HEK293 (cell line): ENCODE measurements around the gene KBTBD4.

Source experiments
- BCL11B ChIP-seq: fragments of 450-650 bp; formaldehyde crosslinking; IDR thresholded peaks from 2 replicates; pipeline ENCODE4 v1.5.1; 2016; ENCODE audit warnings: low read depth, missing biosample characterization, missing genetic modification characterization
- KLF17 ChIP-seq: fragments of 450-650 bp; formaldehyde crosslinking; IDR thresholded peaks from 2 replicates; pipeline ENCODE4 v1.5.1; 2016; ENCODE audit warnings: missing biosample characterization, missing genetic modification characterization
- KLF7 ChIP-seq: fragments of 450-650 bp; formaldehyde crosslinking; IDR thresholded peaks from 2 replicates; pipeline ENCODE4 v1.5.1; 2016; ENCODE audit warnings: missing biosample characterization, missing genetic modification characterization, borderline replicate concordance
- OVOL3 ChIP-seq: fragments of 450-650 bp; formaldehyde crosslinking; IDR thresholded peaks from 2 replicates; pipeline ENCODE4 v1.5.1; 2016; ENCODE audit warnings: missing biosample characterization, missing genetic modification characterization
- PATZ1 ChIP-seq: fragments of 450-650 bp; formaldehyde crosslinking; IDR thresholded peaks from 2 replicates; pipeline ENCODE4 v1.5.1; 2016; ENCODE audit warnings: missing biosample characterization, missing genetic modification characterization
- SP7 ChIP-seq: fragments of 450-650 bp; formaldehyde crosslinking; IDR thresholded peaks from 2 replicates; pipeline ENCODE4 v1.5.1; 2016; ENCODE audit warnings: missing biosample characterization, missing genetic modification characterization
- ZBTB44 ChIP-seq: fragments of 450-650 bp; IDR thresholded peaks from 2 replicates; pipeline ENCODE4 v1.5.1; 2018; ENCODE audit warnings: missing biosample characterization, mild to moderate bottlenecking, missing genetic modification characterization
- ZBTB8A ChIP-seq: fragments of 450-650 bp; formaldehyde crosslinking; IDR thresholded peaks from 2 replicates; pipeline ENCODE4 v1.5.1; 2016; ENCODE audit warnings: missing biosample characterization, missing genetic modification characterization
- ZEB2 ChIP-seq: fragments of 450-650 bp; formaldehyde crosslinking; IDR thresholded peaks from 2 replicates; pipeline ENCODE4 v1.5.1; 2016; ENCODE audit warnings: missing biosample characterization, missing genetic modification characterization
- ZNF10 ChIP-seq: fragments of 450-650 bp; formaldehyde crosslinking; IDR thresholded peaks from 2 replicates; pipeline ENCODE4 v1.5.1; 2017; ENCODE audit warnings: missing biosample characterization, missing genetic modification characterization
- ZNF132 ChIP-seq: fragments of 450-650 bp; formaldehyde crosslinking; IDR thresholded peaks from 2 replicates; pipeline ENCODE4 v1.5.1; 2017; ENCODE audit warnings: missing biosample characterization, missing genetic modification characterization, borderline replicate concordance
- ZNF133 ChIP-seq: fragments of 450-650 bp; formaldehyde crosslinking; IDR thresholded peaks from 2 replicates; pipeline ENCODE4 v1.5.1; 2016; ENCODE audit warnings: missing biosample characterization, missing genetic modification characterization
- ZNF148 ChIP-seq: fragments of 450-650 bp; formaldehyde crosslinking; IDR thresholded peaks from 2 replicates; pipeline ENCODE4 v1.5.0; 2017; ENCODE audit warnings: missing biosample characterization, missing genetic modification characterization, borderline replicate concordance
- ZNF214 ChIP-seq: fragments of 450-650 bp; formaldehyde crosslinking; IDR thresholded peaks from 2 replicates; pipeline ENCODE4 v1.5.1; 2017; ENCODE audit warnings: missing biosample characterization, mild to moderate bottlenecking, missing genetic modification characterization, borderline replicate concordance
- ZNF335 ChIP-seq: fragments of 450-650 bp; formaldehyde crosslinking; conservative IDR thresholded peaks from 2 replicates; pipeline ENCODE4 v1.5.1; 2016; ENCODE audit warnings: missing biosample characterization, missing genetic modification characterization
- ZNF341 ChIP-seq: fragments of 450-650 bp; formaldehyde crosslinking; IDR thresholded peaks from 2 replicates; pipeline ENCODE4; 2016; ENCODE audit warnings: low read depth, missing biosample characterization, missing genetic modification characterization
- ZNF423 ChIP-seq: fragments of 450-650 bp; formaldehyde crosslinking; IDR thresholded peaks from 2 replicates; pipeline ENCODE4 v1.5.1; 2016; ENCODE audit warnings: missing biosample characterization, missing genetic modification characterization
- ZNF560 ChIP-seq: fragments of 450-650 bp; formaldehyde crosslinking; IDR thresholded peaks from 2 replicates; pipeline ENCODE4 v1.5.1; 2017; ENCODE audit warnings: missing biosample characterization, missing genetic modification characterization, borderline replicate concordance
- ZNF843 ChIP-seq: fragments of 450-650 bp; formaldehyde crosslinking; IDR thresholded peaks from 2 replicates; pipeline ENCODE4 v1.5.1; 2016; ENCODE audit warnings: missing biosample characterization, missing genetic modification characterization
- ZXDB ChIP-seq: fragments of 450-650 bp; formaldehyde crosslinking; IDR thresholded peaks from 2 replicates; pipeline ENCODE4 v1.5.1; 2016; ENCODE audit warnings: missing biosample characterization, missing genetic modification characterization
- TF ChIP-seq, protein P1 (sequence below): fragments of 450-650 bp; formaldehyde crosslinking; IDR thresholded peaks from 2 replicates; pipeline ENCODE4 v1.5.1; 2017; ENCODE audit warnings: missing biosample characterization, missing genetic modification characterization
- TF ChIP-seq, protein P2 (sequence below): fragments of 450-650 bp; formaldehyde crosslinking; IDR thresholded peaks from 2 replicates; pipeline ENCODE4 v1.5.1; 2016; ENCODE audit warnings: missing biosample characterization, missing genetic modification characterization
- TF ChIP-seq, protein P3 (sequence below): fragments of 450-650 bp; formaldehyde crosslinking; IDR thresholded peaks from 2 replicates; pipeline ENCODE4 v1.5.1; 2016; ENCODE audit warnings: missing biosample characterization, missing genetic modification characterization

Gene KBTBD4

GRCh38 chr11:47572715-47573255 is 6.0 kb downstream of the KBTBD4 start (continued):
- TF ChIP-seq, protein P1, sequence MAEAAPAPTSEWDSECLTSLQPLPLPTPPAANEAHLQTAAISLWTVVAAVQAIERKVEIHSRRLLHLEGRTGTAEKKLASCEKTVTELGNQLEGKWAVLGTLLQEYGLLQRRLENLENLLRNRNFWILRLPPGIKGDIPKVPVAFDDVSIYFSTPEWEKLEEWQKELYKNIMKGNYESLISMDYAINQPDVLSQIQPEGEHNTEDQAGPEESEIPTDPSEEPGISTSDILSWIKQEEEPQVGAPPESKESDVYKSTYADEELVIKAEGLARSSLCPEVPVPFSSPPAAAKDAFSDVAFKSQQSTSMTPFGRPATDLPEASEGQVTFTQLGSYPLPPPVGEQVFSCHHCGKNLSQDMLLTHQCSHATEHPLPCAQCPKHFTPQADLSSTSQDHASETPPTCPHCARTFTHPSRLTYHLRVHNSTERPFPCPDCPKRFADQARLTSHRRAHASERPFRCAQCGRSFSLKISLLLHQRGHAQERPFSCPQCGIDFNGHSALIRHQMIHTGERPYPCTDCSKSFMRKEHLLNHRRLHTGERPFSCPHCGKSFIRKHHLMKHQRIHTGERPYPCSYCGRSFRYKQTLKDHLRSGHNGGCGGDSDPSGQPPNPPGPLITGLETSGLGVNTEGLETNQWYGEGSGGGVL: peak; percentile 94
- TF ChIP-seq, protein P2, sequence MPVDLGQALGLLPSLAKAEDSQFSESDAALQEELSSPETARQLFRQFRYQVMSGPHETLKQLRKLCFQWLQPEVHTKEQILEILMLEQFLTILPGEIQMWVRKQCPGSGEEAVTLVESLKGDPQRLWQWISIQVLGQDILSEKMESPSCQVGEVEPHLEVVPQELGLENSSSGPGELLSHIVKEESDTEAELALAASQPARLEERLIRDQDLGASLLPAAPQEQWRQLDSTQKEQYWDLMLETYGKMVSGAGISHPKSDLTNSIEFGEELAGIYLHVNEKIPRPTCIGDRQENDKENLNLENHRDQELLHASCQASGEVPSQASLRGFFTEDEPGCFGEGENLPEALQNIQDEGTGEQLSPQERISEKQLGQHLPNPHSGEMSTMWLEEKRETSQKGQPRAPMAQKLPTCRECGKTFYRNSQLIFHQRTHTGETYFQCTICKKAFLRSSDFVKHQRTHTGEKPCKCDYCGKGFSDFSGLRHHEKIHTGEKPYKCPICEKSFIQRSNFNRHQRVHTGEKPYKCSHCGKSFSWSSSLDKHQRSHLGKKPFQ (tag by site-specific recombination): 0 out of 2 replicates have a peak, but pooled peaks have one; percentile 26
- TF ChIP-seq ZNF133 (tag by site-specific recombination) (no peak), PATZ1 (peak; percentile 68; the same call in 1 of the 2 replicates), ZNF10 (tag by site-specific recombination) (no peak), ZNF132 (tag by site-specific recombination) (no peak), ZNF423 (tag by site-specific recombination) (peak; percentile 38; the same call in 1 of the 2 replicates), KLF17 (tag by site-specific recombination) (peak; percentile 39; the same call in 1 of the 2 replicates), ZEB2 (tag by site-specific recombination) (peak; percentile 72), BCL11B (tag by site-specific recombination) (no peak), ZBTB44 (no peak), ZNF335 (tag by site-specific recombination) (peak; percentile 74), ZNF843 (peak; percentile 32; the same call in 1 of the 2 replicates), ZNF214 (tag by site-specific recombination) (no peak), ZNF560 (tag by site-specific recombination) (no peak), ZBTB8A (tag by site-specific recombination) (peak; percentile 69), OVOL3 (tag by site-specific recombination) (0 out of 2 replicates have a peak, but pooled peaks have one; percentile 34), KLF7 (tag by site-specific recombination) (no peak), ZNF341 (tag by site-specific recombination) (peak; percentile 94), ZNF148 (tag by site-specific recombination) (no peak), ZXDB (peak; percentile 62; the same call in 1 of the 2 replicates), SP7 (peak; percentile 68)
- TF ChIP-seq, protein P3, sequence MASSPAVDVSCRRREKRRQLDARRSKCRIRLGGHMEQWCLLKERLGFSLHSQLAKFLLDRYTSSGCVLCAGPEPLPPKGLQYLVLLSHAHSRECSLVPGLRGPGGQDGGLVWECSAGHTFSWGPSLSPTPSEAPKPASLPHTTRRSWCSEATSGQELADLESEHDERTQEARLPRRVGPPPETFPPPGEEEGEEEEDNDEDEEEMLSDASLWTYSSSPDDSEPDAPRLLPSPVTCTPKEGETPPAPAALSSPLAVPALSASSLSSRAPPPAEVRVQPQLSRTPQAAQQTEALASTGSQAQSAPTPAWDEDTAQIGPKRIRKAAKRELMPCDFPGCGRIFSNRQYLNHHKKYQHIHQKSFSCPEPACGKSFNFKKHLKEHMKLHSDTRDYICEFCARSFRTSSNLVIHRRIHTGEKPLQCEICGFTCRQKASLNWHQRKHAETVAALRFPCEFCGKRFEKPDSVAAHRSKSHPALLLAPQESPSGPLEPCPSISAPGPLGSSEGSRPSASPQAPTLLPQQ (tag by site-specific recombination): peak; percentile 92
